SU-DHL-6 (cell line): Measurements from ENCODE around the gene ARHGAP27.

ENCODE experiments used
- H2AFZ ChIP-seq: fragments of 200-600 bp; sonication (generic); 2 replicates; pipeline ENCODE4 v1.6.1; 2014; ENCODE audit warnings: low read depth, mild to moderate bottlenecking, moderate library complexity, mixed read lengths, antibody characterized with exemption, low read length; ENCODE audit not compliant: severe bottlenecking
- H3F3A ChIP-seq: fragments of 200-600 bp; shearing (Covaris generic); 2 replicates; pipeline ENCODE4 v1.6.0; 2016; ENCODE audit warnings: antibody characterized with exemption, mild to moderate bottlenecking; ENCODE audit not compliant: insufficient read depth
- H3K27ac ChIP-seq: fragments of 200-600 bp; sonication (generic); 2 replicates; pipeline ENCODE4 v1.5.1; 2016; ENCODE audit warnings: low read depth, mild to moderate bottlenecking, low read length, moderate library complexity, mixed read lengths
- H3K27me3 ChIP-seq: fragments of 200-600 bp; sonication (generic), shearing (Covaris generic); 2 replicates; pipeline ENCODE4 v1.6.0; 2014; ENCODE audit warnings: mild to moderate bottlenecking, low read length
- H3K36me3 ChIP-seq: fragments of 200-600 bp; sonication (generic); 2 replicates; pipeline ENCODE4 v1.6.1; 2014; ENCODE audit warnings: mild to moderate bottlenecking, low read length, mixed read lengths
- H3K4me2 ChIP-seq: fragments of 300-600, 200-600 bp; shearing (Covaris generic), sonication (generic); 2 replicates; pipeline ENCODE4 v1.6.0; 2014; ENCODE audit warnings: low read length, low read depth, mild to moderate bottlenecking; ENCODE audit not compliant: poor library complexity, severe bottlenecking
- H3K4me3 ChIP-seq: fragments of 200-600 bp; sonication (generic); 2 replicates; pipeline ENCODE4 v1.5.1; 2014; ENCODE audit warnings: antibody characterized with exemption, low read length, mild to moderate bottlenecking, mixed read lengths; ENCODE audit not compliant: insufficient read depth, poor library complexity, severe bottlenecking
- H3K79me2 ChIP-seq: fragments of 200-600 bp; sonication (generic); 2 replicates; pipeline ENCODE4 v1.6.1; 2014; ENCODE audit warnings: mild to moderate bottlenecking, low read length, moderate library complexity; ENCODE audit not compliant: insufficient read depth
- H3K9ac ChIP-seq: fragments of 200-600 bp; sonication (generic); 2 replicates; pipeline ENCODE4 v1.7.0; 2014; ENCODE audit warnings: mild to moderate bottlenecking, low read length
- H3K9me2 ChIP-seq: fragments of 200-600 bp; sonication (generic); replicated peaks from 2 replicates; pipeline ENCODE4 v1.6.1; 2014; ENCODE audit warnings: low read length; ENCODE audit not compliant: insufficient read depth
- H3K9me3 ChIP-seq: fragments of 200-600 bp; sonication (generic); 2 replicates; pipeline ENCODE4 v1.6.1; 2014; ENCODE audit warnings: low read length, mixed read lengths; ENCODE audit not compliant: insufficient read depth
- H4K20me1 ChIP-seq: fragments of 200-600 bp; sonication (generic); 2 replicates; pipeline ENCODE4 v1.6.1; 2014; ENCODE audit warnings: low read depth, mild to moderate bottlenecking, antibody characterized with exemption, low read length, moderate library complexity, mixed read lengths
- EZH2phosphoT487 ChIP-seq: fragments of 200-600 bp; sonication (generic), shearing (Covaris generic); conservative IDR thresholded peaks from 2 replicates; pipeline ENCODE4 v1.6.1; 2018; ENCODE audit warnings: mild to moderate bottlenecking, antibody characterized with exemption, low read length, moderate library complexity, mixed read lengths
- TF ChIP-seq, protein P1 (sequence below): fragments of 200-600 bp; sonication (generic); IDR thresholded peaks from one replicate; pipeline ENCODE4 v1.5.1; 2017; ENCODE audit warnings: antibody characterized with exemption, mild to moderate bottlenecking, low read length, moderate library complexity; ENCODE audit not compliant: insufficient read depth, poor library complexity, severe bottlenecking

The ARHGAP27 gene

DNA sequence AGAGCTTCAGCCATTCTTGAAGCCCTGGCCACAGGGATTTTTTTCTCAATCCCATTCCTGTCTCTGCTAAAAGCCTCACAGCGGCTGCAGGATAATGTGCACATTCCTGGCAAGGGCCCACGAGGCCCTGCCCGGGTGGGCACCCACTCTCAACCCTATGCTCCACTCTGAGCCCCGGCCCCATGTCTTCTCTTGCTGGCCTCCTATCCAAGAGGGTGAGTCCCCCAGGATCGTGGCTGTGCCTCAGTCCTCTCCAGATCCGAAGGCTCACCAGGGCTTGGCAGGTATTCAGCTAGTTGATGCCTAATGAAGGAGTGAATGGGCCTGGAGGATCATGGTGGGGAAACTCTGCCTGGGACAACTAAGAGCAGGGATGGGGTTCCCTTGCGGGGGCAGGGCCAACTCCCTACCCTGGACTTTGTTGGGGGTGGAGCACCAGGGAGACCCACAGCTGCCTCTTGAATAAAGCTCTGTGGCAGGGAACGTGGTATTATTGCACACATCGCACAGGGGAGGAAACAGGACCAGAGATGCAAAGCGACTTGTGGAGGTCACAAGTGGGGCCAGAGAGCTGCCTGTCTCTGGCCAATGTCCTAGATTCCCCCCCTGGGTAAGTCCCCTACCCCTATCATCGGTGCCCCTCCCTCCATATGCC lies 5.4 kb downstream of the ARHGAP27 start:
- no peaks in the 10 kb centered on the region for H4K20me1 ChIP-seq
- no peak overlapping the region for H2AFZ ChIP-seq
- no peaks in the 10 kb centered on the region for H3K9me3 ChIP-seq
- H3K4me3 ChIP-seq: no peak overlapping the region
- no peaks in the 10 kb centered on the region for H3K9me2 ChIP-seq
- no peaks in the 10 kb centered on the region for H3K27me3 ChIP-seq
- H3K4me2 ChIP-seq: no peak overlapping the region
- H3K9ac ChIP-seq: no peak overlapping the region
- no peak overlapping the region for H3K27ac ChIP-seq
- H3K79me2 ChIP-seq: no peaks in the 10 kb centered on the region
- no peaks in the 10 kb centered on the region for H3K36me3 ChIP-seq
- H3F3A ChIP-seq: peaks cover 8% of the 10 kb centered on the region
- TF ChIP-seq EZH2phosphoT487: no peak
- TF ChIP-seq, protein P1, sequence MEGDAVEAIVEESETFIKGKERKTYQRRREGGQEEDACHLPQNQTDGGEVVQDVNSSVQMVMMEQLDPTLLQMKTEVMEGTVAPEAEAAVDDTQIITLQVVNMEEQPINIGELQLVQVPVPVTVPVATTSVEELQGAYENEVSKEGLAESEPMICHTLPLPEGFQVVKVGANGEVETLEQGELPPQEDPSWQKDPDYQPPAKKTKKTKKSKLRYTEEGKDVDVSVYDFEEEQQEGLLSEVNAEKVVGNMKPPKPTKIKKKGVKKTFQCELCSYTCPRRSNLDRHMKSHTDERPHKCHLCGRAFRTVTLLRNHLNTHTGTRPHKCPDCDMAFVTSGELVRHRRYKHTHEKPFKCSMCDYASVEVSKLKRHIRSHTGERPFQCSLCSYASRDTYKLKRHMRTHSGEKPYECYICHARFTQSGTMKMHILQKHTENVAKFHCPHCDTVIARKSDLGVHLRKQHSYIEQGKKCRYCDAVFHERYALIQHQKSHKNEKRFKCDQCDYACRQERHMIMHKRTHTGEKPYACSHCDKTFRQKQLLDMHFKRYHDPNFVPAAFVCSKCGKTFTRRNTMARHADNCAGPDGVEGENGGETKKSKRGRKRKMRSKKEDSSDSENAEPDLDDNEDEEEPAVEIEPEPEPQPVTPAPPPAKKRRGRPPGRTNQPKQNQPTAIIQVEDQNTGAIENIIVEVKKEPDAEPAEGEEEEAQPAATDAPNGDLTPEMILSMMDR: no peak

DNA sequence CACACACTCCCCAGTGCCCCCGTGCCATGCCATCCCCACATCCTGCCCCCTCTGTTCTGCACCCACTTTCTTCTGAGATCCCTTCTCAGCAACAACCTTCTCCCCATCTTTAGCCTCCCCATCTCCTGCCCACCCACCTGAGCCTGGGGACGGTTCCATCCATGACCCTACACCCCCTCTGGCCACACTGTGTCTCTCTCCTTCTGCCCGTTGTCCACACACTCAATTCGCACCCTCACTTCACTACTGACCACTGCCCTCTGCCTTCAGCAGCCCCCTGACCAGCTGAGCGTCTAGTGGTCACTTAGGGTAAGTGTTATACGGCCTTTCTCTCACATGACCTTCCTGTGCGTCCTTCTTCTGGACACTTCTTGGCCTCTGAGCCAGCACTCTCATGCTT lies 6.1 kb downstream of the ARHGAP27 start:
- Histone ChIP-seq H3K4me2 (no peak overlapping the region), H3K79me2 (no peaks in the 10 kb centered on the region), H3K4me3 (no peak overlapping the region), H2AFZ (no peak overlapping the region), H3K9ac (no peak overlapping the region), H3F3A (peaks cover 8% of the 10 kb centered on the region), H3K36me3 (no peaks in the 10 kb centered on the region), H3K27ac (no peak overlapping the region), H4K20me1 (no peaks in the 10 kb centered on the region), H3K9me2 (no peaks in the 10 kb centered on the region), H3K27me3 (no peaks in the 10 kb centered on the region), H3K9me3 (no peaks in the 10 kb centered on the region)
- no peak for TF ChIP-seq EZH2phosphoT487
- TF ChIP-seq, protein P1: no peak

DNA sequence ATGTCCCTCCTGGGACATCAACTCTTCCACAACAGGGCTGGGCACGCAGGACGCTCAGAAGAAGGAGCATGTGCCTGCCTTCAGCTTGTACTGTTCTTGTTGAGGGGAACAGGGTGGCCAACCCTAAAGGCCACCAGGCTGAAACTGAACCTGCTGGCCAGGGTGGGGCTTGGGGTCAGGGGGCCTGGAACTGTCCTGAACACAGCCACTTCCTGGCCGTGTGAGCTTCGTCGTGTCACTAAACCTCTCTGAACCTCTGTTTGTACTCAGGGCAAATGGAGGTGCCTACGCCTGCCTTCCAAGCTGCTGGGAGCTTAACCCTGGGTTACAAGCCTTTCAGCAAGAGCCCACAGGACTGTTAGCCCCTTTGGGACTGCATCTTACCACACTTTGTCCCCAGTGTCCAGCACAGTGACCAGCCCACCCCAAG lies 6.7 kb downstream of the ARHGAP27 start:
- Histone ChIP-seq H3K4me2 (no peak overlapping the region), H3K4me3 (no peak overlapping the region), H3K36me3 (no peaks in the 10 kb centered on the region), H3K9me3 (no peaks in the 10 kb centered on the region), H3K9me2 (no peaks in the 10 kb centered on the region), H3K79me2 (no peaks in the 10 kb centered on the region), H4K20me1 (no peaks in the 10 kb centered on the region), H3F3A (peaks cover 8% of the 10 kb centered on the region), H3K9ac (no peak overlapping the region), H3K27me3 (no peaks in the 10 kb centered on the region), H3K27ac (no peak overlapping the region), H2AFZ (no peak overlapping the region)
- TF ChIP-seq, protein P1: no peak
- TF ChIP-seq EZH2phosphoT487: no peak
